HepG2 (cell line): ENCODE measurements around the gene IFI35. TPM values are rescaled to one million over a fixed set of nuclear protein-coding genes. Genes with fewer than 3 reads are reported as not detected.
A peak's percentile ranks its signal among the peaks of the same experiment; 100 is the strongest.

ENCODE experiments used
- ADNP ChIP-seq: sonication (generic); formaldehyde crosslinking; IDR thresholded peaks from 2 replicates; pipeline ENCODE4 v1.4.0; 2020; ENCODE audit warnings: missing genetic modification reagents
- ATF7 ChIP-seq, 2 experiments: fragments of 450-650 bp in 1 of 2; sonication (generic) in 1 of 2; formaldehyde crosslinking in 1 of 2; IDR thresholded peaks; 2 replicates each; pipeline versions ENCODE4 v1.4.0 to v1.6.1; 2016 to 2020; ENCODE audit warnings: antibody characterized with exemption in 1 of 2, mild to moderate bottlenecking in 1 of 2, missing genetic modification reagents in 1 of 2
- HES4 ChIP-seq: sonication (generic); formaldehyde crosslinking; IDR thresholded peaks from 2 replicates; pipeline ENCODE4 v1.9.0; 2021; ENCODE audit warnings: mild to moderate bottlenecking, missing genetic modification reagents, borderline replicate concordance
- MEF2D ChIP-seq: sonication (generic); formaldehyde crosslinking; IDR thresholded peaks from 2 replicates; pipeline ENCODE4 v1.5.1; 2020; ENCODE audit warnings: mild to moderate bottlenecking, missing genetic modification reagents
- MIXL1 ChIP-seq: IDR thresholded peaks from 2 replicates; pipeline ENCODE4 v1.6.1; 2016
- PAWR ChIP-seq: sonication (generic); formaldehyde crosslinking; IDR thresholded peaks from 2 replicates; pipeline ENCODE4 v1.4.0; 2020; ENCODE audit warnings: missing genetic modification reagents, mild to moderate bottlenecking, borderline replicate concordance
- PPARG ChIP-seq: conservative IDR thresholded peaks from 2 replicates; pipeline ENCODE4 v1.6.1; 2016; ENCODE audit warnings: missing biosample characterization, missing genetic modification reagents
- REL ChIP-seq: sonication (generic); formaldehyde crosslinking; conservative IDR thresholded peaks from 2 replicates; pipeline ENCODE4 v1.8.0; 2022; ENCODE audit warnings: mild to moderate bottlenecking, missing genetic modification reagents, moderate library complexity
- SRF ChIP-seq: IDR thresholded peaks from 2 replicates; pipeline ENCODE4 v1.6.1; 2011; ENCODE audit warnings: mild to moderate bottlenecking, low read depth, low read length, moderate library complexity
- TOPORS ChIP-seq: sonication (generic); formaldehyde crosslinking; IDR thresholded peaks from 2 replicates; pipeline ENCODE4 v1.8.0; 2023; ENCODE audit warnings: mild to moderate bottlenecking, missing genetic modification reagents
- YEATS4 ChIP-seq: sonication (generic); formaldehyde crosslinking; IDR thresholded peaks from 2 replicates; pipeline ENCODE4 v1.4.0; 2020; ENCODE audit warnings: missing genetic modification reagents, borderline replicate concordance
- ZBTB4 ChIP-seq: sonication (generic); formaldehyde crosslinking; IDR thresholded peaks from 2 replicates; pipeline ENCODE4 v1.4.0; 2020; ENCODE audit warnings: missing genetic modification reagents, mild to moderate bottlenecking, borderline replicate concordance
- ZFP36 ChIP-seq: fragments of 150-350 bp; IDR thresholded peaks from 2 replicates; pipeline ENCODE4 v1.6.1; 2018; ENCODE audit warnings: borderline replicate concordance, low read length, low read depth; ENCODE audit not compliant: partially characterized antibody
- ZNF280B ChIP-seq: sonication (generic); formaldehyde crosslinking; IDR thresholded peaks from 2 replicates; pipeline ENCODE4 v1.5.0; 2020; ENCODE audit warnings: missing genetic modification reagents, mild to moderate bottlenecking, borderline replicate concordance
- ZNF337 ChIP-seq: sonication (generic); formaldehyde crosslinking; IDR thresholded peaks from 2 replicates; pipeline ENCODE4 v1.5.1; 2020; ENCODE audit warnings: missing genetic modification reagents, low read depth, mild to moderate bottlenecking, borderline replicate concordance
- ZNF557 ChIP-seq: sonication (generic); formaldehyde crosslinking; IDR thresholded peaks from 2 replicates; pipeline ENCODE4 v1.4.0; 2020; ENCODE audit warnings: missing genetic modification reagents
- ZNF564 ChIP-seq: sonication (generic); formaldehyde crosslinking; IDR thresholded peaks from 2 replicates; pipeline ENCODE4 v1.8.1; 2023; ENCODE audit warnings: mild to moderate bottlenecking, missing genetic modification reagents
- polyA plus RNA-seq, 8 experiments: library from polyadenylated mRNA; depleted of rRNA in 3 of 8; stranded (reverse) in 7 of 8; unstranded in 1 of 8; fragments of >200 nt; fragmentation: Illumina TruSeq in 4 of 8; extraction: Trizol in 4 of 8; gene quantifications; 2 replicates each; pipeline versions ENCODE4 v1.2.1 to v1.2.3, GENCODE V29; 2011 to 2016; ENCODE audit warnings: low read depth in 4 of 8, missing spikeins in 1 of 8, mixed read lengths in 1 of 8; ENCODE audit not compliant: insufficient read depth in 1 of 8
- total RNA-seq, 5 experiments: library from RNA; depleted of rRNA; stranded (reverse); fragments of >200 nt; fragmentation: Illumina TruSeq; extraction: Trizol; gene quantifications; 2 replicates each; pipeline ENCODE4 v1.2.3, GENCODE V29; 2016; ENCODE audit warnings: low read depth in 1 of 5
- TF ChIP-seq, protein P1 (sequence below): sonication (generic); formaldehyde crosslinking; IDR thresholded peaks from 2 replicates; pipeline ENCODE4 v1.4.0; 2020; ENCODE audit warnings: missing genetic modification reagents
- TF ChIP-seq, protein P2 (sequence below): sonication (generic); formaldehyde crosslinking; IDR thresholded peaks from 2 replicates; pipeline ENCODE4 v1.8.0; 2022; ENCODE audit warnings: mild to moderate bottlenecking, missing genetic modification reagents; ENCODE audit not compliant: insufficient replicate concordance

The IFI35 gene
- total and polyA plus RNA-seq, 2 of the 13 experiments (the other 11 are each of a cell fraction or from before 2014, with no cell fraction given): 28.9 to 38.1 TPM

- TF ChIP-seq ZBTB4 (peak; percentile 99; the same call in 1 of the 2 replicates), YEATS4 (peak; percentile 98), REL (CRISPR knock-in tag) (no peak), ZNF564 (CRISPR knock-in tag) (peak; percentile 73; the same call in 1 of the 2 replicates), PAWR (CRISPR knock-in tag) (no peak), SRF (0 out of 2 replicates have a peak, but pooled peaks have one; percentile 40), ATF7 (IDR thresholded peaks at IDR 0.05) (peak; percentile 69; the same call in 1 of the 2 replicates), ATF7 (CRISPR knock-in tag; IDR thresholded peaks at IDR 0.05) (peak; percentile 97), ZNF337 (CRISPR knock-in tag) (peak; percentile 92; the same call in 1 of the 2 replicates), ADNP (CRISPR knock-in tag) (no peak), ZNF557 (no peak; the same call in 1 of the 2 replicates), PPARG (CRISPR knock-in tag) (peak; percentile 96), MIXL1 (CRISPR knock-in tag) (peak; percentile 99), ZNF280B (CRISPR knock-in tag) (peak; percentile 94), HES4 (CRISPR knock-in tag) (peak; percentile 66; the same call in 1 of the 2 replicates), MEF2D (CRISPR knock-in tag) (peak; percentile 98), TOPORS (CRISPR knock-in tag) (peak; percentile 97; the same call in 1 of the 2 replicates), ZFP36 (no peak)
- TF ChIP-seq, protein P1, sequence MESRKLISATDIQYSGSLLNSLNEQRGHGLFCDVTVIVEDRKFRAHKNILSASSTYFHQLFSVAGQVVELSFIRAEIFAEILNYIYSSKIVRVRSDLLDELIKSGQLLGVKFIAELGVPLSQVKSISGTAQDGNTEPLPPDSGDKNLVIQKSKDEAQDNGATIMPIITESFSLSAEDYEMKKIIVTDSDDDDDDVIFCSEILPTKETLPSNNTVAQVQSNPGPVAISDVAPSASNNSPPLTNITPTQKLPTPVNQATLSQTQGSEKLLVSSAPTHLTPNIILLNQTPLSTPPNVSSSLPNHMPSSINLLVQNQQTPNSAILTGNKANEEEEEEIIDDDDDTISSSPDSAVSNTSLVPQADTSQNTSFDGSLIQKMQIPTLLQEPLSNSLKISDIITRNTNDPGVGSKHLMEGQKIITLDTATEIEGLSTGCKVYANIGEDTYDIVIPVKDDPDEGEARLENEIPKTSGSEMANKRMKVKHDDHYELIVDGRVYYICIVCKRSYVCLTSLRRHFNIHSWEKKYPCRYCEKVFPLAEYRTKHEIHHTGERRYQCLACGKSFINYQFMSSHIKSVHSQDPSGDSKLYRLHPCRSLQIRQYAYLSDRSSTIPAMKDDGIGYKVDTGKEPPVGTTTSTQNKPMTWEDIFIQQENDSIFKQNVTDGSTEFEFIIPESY (CRISPR knock-in tag): peak; percentile 91
- TF ChIP-seq, protein P2, sequence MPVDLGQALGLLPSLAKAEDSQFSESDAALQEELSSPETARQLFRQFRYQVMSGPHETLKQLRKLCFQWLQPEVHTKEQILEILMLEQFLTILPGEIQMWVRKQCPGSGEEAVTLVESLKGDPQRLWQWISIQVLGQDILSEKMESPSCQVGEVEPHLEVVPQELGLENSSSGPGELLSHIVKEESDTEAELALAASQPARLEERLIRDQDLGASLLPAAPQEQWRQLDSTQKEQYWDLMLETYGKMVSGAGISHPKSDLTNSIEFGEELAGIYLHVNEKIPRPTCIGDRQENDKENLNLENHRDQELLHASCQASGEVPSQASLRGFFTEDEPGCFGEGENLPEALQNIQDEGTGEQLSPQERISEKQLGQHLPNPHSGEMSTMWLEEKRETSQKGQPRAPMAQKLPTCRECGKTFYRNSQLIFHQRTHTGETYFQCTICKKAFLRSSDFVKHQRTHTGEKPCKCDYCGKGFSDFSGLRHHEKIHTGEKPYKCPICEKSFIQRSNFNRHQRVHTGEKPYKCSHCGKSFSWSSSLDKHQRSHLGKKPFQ (CRISPR knock-in tag): peak; percentile 95
These were observed 8.3 kb upstream of the IFI35 start, which contains the start of gene RPL27 (continued) for GRCh38 chr17:42997984-42998938.
